Suprapubic skin (tissue), 3 donors: ENCODE results near the gene BLZF1.

Experiments
- CTCF ChIP-seq, 2 donors: fragments of 200-600 bp in 1 of 2; fragments of 450-650 bp in 1 of 2; sonication (generic) in 1 of 2; IDR thresholded peaks; one replicate each; pipeline ENCODE4 v1.5.1; 2016 to 2019; ENCODE audit warnings: antibody characterized with exemption in 2 of 2, mild to moderate bottlenecking in 1 of 2, moderate library complexity in 1 of 2
- POLR2A ChIP-seq, 2 donors: fragments of 450-650 bp; IDR thresholded peaks; one replicate each; pipeline ENCODE4 v1.6.1; 2017; ENCODE audit warnings: antibody characterized with exemption in 2 of 2, mild to moderate bottlenecking in 2 of 2, moderate library complexity in 2 of 2

GRCh38 chr1:169346036-169346589 is 21.9 kb upstream of the BLZF1 start:
- TF ChIP-seq CTCF (IDR thresholded peaks at IDR 0.05): no peak
- no peak for TF ChIP-seq POLR2A (IDR thresholded peaks at IDR 0.05)
